ENCODE results near the gene KRT35. TPM values are rescaled to one million over a fixed set of nuclear protein-coding genes. Genes with fewer than 3 reads are reported as not detected.

The KRT35 gene
- total RNA-seq, 1 donor from 2014 or later = not detected

DNA sequence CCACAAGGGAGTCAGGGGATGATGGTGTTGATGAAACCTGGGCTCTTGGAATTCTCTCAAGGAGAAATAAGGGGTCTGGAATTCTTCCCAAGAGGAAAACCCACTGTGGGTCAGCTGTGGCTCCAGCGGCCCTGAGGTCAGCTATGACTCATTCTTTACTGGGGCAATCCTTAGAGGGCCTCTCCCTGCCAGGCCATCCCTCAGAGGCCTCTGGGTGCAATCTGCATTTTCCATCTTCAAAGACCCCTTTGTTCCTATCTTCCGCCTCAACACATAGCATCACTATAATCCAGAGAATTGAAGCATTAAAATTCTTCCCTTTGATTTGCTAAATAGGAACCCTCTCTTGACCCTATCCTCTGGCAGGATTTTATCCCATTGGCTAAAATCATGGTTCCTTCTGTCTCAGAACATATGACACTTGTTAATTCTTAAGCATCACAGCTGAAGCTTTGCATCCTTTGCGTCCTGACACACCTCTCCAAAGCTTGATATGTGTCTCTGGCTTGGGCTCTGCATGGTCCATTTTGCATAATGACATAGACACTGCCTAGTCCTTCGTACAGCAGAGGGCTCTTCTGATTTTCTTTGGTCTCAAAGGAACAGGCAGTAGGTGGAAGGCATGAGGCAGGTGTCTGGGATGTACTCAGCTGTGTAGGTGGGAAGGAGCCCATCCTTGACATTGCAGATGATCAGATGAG lies 52.2 kb downstream of the KRT35 start:
- Histone ChIP-seq H3K4me1 (peaks cover 2% of the 10 kb centered on the region), H3K9me3 (no peaks in the 10 kb centered on the region), H3K4me3 (no peak overlapping the region), H3K27me3 (no peaks in the 10 kb centered on the region), H3K36me3 (no peaks in the 10 kb centered on the region), H3K27ac (no peak overlapping the region)
- intact Hi-C loops (cut with DNase I) = no loop called here
- TF ChIP-seq, protein P1, sequence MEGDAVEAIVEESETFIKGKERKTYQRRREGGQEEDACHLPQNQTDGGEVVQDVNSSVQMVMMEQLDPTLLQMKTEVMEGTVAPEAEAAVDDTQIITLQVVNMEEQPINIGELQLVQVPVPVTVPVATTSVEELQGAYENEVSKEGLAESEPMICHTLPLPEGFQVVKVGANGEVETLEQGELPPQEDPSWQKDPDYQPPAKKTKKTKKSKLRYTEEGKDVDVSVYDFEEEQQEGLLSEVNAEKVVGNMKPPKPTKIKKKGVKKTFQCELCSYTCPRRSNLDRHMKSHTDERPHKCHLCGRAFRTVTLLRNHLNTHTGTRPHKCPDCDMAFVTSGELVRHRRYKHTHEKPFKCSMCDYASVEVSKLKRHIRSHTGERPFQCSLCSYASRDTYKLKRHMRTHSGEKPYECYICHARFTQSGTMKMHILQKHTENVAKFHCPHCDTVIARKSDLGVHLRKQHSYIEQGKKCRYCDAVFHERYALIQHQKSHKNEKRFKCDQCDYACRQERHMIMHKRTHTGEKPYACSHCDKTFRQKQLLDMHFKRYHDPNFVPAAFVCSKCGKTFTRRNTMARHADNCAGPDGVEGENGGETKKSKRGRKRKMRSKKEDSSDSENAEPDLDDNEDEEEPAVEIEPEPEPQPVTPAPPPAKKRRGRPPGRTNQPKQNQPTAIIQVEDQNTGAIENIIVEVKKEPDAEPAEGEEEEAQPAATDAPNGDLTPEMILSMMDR (IDR thresholded peaks at IDR 0.05) = no peak
- TF ChIP-seq POLR2A (IDR thresholded peaks at IDR 0.05) = no peak
- TF ChIP-seq POLR2AphosphoS5 (IDR thresholded peaks at IDR 0.05; ENCODE audit: insufficient read depth in 1 of 2, low read depth in 1 of 2) = no peak
- DNase-seq (ENCODE audit: extremely low spot score in 2 of 2) = no peak

Small RNA genes within 50 kb of the gene (microRNA-seq; reads per million reads assigned to microRNA genes)
- 203 reads per million, percentile 60 among the genes with 10 or more reads in this experiment for gene MIR6510 (ENCODE audit: borderline number of aligned reads, borderline replicate concordance)

Small RNA genes within 50 kb of the gene (small RNA-seq; reads per million reads assigned to genes)
- not detected for gene RNU2-32P

Other genes with a start within 250 kb of the KRT35 start
- gene KRTAP9-3, start 248.7 kb downstream of the KRT35 start, total RNA-seq = not detected
- not detected for gene KRTAP9-8, start 243.2 kb downstream of the KRT35 start, total RNA-seq
- not detected for gene KRTAP9-4, start 231.5 kb downstream of the KRT35 start, total RNA-seq
- not detected for gene KRTAP9-9, start 225.8 kb downstream of the KRT35 start, total RNA-seq
- not detected for gene KRTAP9-6, start 215.8 kb downstream of the KRT35 start, total RNA-seq
- gene KRTAP9-7, start 205.5 kb downstream of the KRT35 start, total RNA-seq = not detected
- gene KRTAP29-1, start 178.3 kb downstream of the KRT35 start, total RNA-seq = not detected
- gene KRTAP16-1, start 171.8 kb downstream of the KRT35 start, total RNA-seq = not detected
- gene KRTAP17-1, start 165.4 kb downstream of the KRT35 start, total RNA-seq = not detected
- 1.5 TPM for gene KRT33A, start 130.3 kb downstream of the KRT35 start, total RNA-seq
- gene KRT33B, start 111.3 kb downstream of the KRT35 start, total RNA-seq = not detected
- 0.74 TPM for gene KRT34, start 98.8 kb downstream of the KRT35 start, total RNA-seq
- not detected for gene KRT31, start 83.5 kb downstream of the KRT35 start, total RNA-seq
- not detected for gene KRT37, start 56.6 kb downstream of the KRT35 start, total RNA-seq
- gene KRT38, start 40.2 kb downstream of the KRT35 start, total RNA-seq = not detected
- not detected for gene KRT32, start 13.8 kb downstream of the KRT35 start, total RNA-seq
- gene KRT36, start 8.8 kb upstream of the KRT35 start, total RNA-seq = not detected
- gene KRT13, start 24.5 kb upstream of the KRT35 start, total RNA-seq = 10,968 TPM
- gene KRT15, start 37.7 kb upstream of the KRT35 start, total RNA-seq = 931 TPM
- 198 TPM for gene KRT19, start 47.2 kb upstream of the KRT35 start, total RNA-seq
- not detected for gene KRT9, start 90.9 kb upstream of the KRT35 start, total RNA-seq
- 1,546 TPM for gene KRT14, start 105.7 kb upstream of the KRT35 start, total RNA-seq
- gene KRT16, start 131.6 kb upstream of the KRT35 start, total RNA-seq = 872 TPM
- 165 TPM for gene KRT17, start 143.4 kb upstream of the KRT35 start, total RNA-seq
- 204 TPM for gene EIF1, start 207.7 kb upstream of the KRT35 start, total RNA-seq
- gene GAST, start 231.2 kb upstream of the KRT35 start, total RNA-seq = not detected